Colonic mucosa (tissue), 4 donors: ENCODE results near the gene CYS1. TPM values are rescaled to one million over a fixed set of nuclear protein-coding genes. Genes with fewer than 3 reads are reported as not detected.

Source experiments
- DNase-seq: peaks from one replicate; pipeline ENCODE4 v3.0.0-alpha.2; 2020
- H3K27ac ChIP-seq: fragments of 200-600 bp; one replicate; pipeline ENCODE4 v1.8.0; 2021
- H3K27me3 ChIP-seq: fragments of 200-600 bp; one replicate; pipeline ENCODE4 v1.8.0; 2021
- H3K36me3 ChIP-seq: fragments of 200-600 bp; one replicate; pipeline ENCODE4 v1.8.0; 2021
- H3K4me1 ChIP-seq: fragments of 200-600 bp; one replicate; pipeline ENCODE4 v1.8.0; 2021; ENCODE audit warnings: mild to moderate bottlenecking
- H3K4me3 ChIP-seq: fragments of 200-600 bp; one replicate; pipeline ENCODE4 v1.8.0; 2021
- H3K9ac ChIP-seq, 2 donors: one replicate each; pipeline ENCODE4 v1.7.0; 2013; ENCODE audit warnings: control low read depth in 2 of 2, low read depth in 2 of 2, low read length in 2 of 2
- H3K9me3 ChIP-seq: fragments of 200-600 bp; one replicate; pipeline ENCODE4 v1.8.0; 2021
- intact Hi-C: fragments of 100-400 bp; cut with DNase I; formaldehyde crosslinking; loops from one replicate; pipeline ENCODE4 v1.14.1; 2022
- total RNA-seq, 2 donors: library from RNA; stranded (reverse); fragmentation: NEBNext Ultra II Directional in 1 of 2; extraction: Animal tissue kit (Norgen Biotek cat#: 25700) in 1 of 2; gene quantifications; one replicate each; pipeline ENCODE4 v1.2.1, GENCODE V29; 2021
- TF ChIP-seq, protein P1 (sequence below): fragments of 200-600 bp; IDR thresholded peaks from one replicate; pipeline ENCODE4 v1.8.0; 2022; ENCODE audit warnings: antibody characterized with exemption, mild to moderate bottlenecking
- donor health status: healthy.
- donor health status: DM: no; HTN: no; CAD: no.
- donor health status: DM: no; HTN: no; CAD: no.

The CYS1 gene
- total RNA-seq, 2 donors from 2014 or later, result 0.52 to 2.5 TPM

DNA sequence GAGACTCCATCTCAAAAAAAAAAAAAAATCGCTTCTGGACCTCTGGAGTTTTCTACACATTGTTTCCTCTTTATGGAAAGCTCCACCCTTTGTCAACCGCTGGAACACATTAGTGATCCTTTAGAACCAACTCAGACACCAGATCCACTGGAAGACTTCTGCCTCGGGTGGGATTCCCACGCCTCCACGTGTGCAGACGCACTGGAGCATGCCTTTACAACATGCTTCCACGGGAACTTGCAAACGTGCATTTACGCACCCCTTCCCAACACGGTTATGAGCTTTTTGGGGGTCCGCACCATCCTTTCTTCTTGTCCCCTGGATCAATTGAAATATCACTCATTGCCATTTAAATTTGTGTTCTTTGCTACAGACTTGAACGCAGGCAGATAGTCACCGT is 5.1 kb downstream of the CYS1 start:
- H3K9me3 ChIP-seq, result no peaks in the 10 kb centered on the region
- no peak for DNase-seq
- intact Hi-C loops, result no loop called here

GRCh38 chr2:10073706-10074105 is 6.5 kb downstream of the CYS1 start:
- Histone ChIP-seq H3K27me3 (peaks cover 9% of the 10 kb centered on the region), H3K36me3 (no peaks in the 10 kb centered on the region), H3K9me3 (no peaks in the 10 kb centered on the region), H3K9ac (no peak overlapping the region), H3K27ac (no peak overlapping the region), H3K4me3 (no peak overlapping the region), H3K4me1 (no peaks in the 10 kb centered on the region)
- TF ChIP-seq, protein P1, sequence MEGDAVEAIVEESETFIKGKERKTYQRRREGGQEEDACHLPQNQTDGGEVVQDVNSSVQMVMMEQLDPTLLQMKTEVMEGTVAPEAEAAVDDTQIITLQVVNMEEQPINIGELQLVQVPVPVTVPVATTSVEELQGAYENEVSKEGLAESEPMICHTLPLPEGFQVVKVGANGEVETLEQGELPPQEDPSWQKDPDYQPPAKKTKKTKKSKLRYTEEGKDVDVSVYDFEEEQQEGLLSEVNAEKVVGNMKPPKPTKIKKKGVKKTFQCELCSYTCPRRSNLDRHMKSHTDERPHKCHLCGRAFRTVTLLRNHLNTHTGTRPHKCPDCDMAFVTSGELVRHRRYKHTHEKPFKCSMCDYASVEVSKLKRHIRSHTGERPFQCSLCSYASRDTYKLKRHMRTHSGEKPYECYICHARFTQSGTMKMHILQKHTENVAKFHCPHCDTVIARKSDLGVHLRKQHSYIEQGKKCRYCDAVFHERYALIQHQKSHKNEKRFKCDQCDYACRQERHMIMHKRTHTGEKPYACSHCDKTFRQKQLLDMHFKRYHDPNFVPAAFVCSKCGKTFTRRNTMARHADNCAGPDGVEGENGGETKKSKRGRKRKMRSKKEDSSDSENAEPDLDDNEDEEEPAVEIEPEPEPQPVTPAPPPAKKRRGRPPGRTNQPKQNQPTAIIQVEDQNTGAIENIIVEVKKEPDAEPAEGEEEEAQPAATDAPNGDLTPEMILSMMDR, result no peak
- intact Hi-C loops, result loop anchor here (5.0 kb wide), 1 partner anchor 364 kb away; no protein-coding TSS in a partner anchor
- DNase-seq, result no peak

More for the DNA sequence above, 5.1 kb downstream of the CYS1 start:
- H3K4me3 ChIP-seq, result no peak overlapping the region
- TF ChIP-seq, protein P1, result no peak
- no peak overlapping the region for H3K9ac ChIP-seq
- H3K27me3 ChIP-seq, result peaks cover 18% of the 10 kb centered on the region
- H3K4me1 ChIP-seq, result no peaks in the 10 kb centered on the region
- no peak overlapping the region for H3K27ac ChIP-seq
- H3K36me3 ChIP-seq, result no peaks in the 10 kb centered on the region

DNA sequence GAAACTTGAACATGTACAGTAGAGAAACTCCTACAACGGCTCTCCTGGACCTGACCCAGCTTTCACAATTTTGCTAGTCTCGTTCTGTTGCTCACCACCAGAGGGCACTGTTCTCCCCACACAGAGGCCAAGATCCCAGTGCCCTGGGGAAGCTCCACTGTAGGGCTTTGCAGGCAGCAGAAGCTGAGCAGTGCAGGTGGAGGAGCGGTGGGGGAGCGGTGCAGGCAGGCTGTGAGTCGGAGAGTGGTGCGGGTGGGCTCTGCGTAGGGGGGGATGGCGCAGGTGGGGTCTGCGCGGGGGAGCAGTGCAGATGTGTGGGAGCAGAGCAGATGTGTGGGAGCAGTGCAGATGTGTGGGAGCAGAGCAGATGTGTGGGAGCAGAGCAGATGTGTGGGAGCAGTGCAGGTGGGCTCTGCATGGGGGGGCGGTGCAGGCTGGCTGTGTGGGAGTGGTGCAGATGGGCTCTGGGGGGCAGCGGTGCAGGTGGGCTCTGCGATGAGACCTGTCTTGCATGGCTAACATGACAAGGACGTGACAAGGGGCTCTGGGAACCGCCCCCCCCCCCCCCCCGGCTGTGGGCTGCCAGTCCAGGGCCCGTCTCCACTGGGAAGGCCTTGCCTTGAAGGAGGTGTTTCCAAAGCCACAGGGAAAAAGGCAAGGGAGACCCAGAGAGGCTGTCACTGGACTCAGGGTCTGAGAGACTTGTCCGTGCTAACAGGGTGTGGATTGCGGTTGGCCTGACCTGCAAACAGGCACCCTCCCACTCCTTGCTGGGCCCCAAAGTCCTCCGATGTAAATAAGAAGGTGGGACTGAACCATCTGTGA is 7.3 kb downstream of the CYS1 start:
- no peak overlapping the region for H3K9ac ChIP-seq
- no peak overlapping the region for H3K4me3 ChIP-seq
- H3K4me1 ChIP-seq, result no peaks in the 10 kb centered on the region
- no peaks in the 10 kb centered on the region for H3K36me3 ChIP-seq
- TF ChIP-seq, protein P1, result peak; percentile 78
- intact Hi-C loops, result loop anchor here (5.0 kb wide), 1 partner anchor 364 kb away; no protein-coding TSS in a partner anchor
- peak; percentile 86 for DNase-seq
- no peaks in the 10 kb centered on the region for H3K9me3 ChIP-seq
- H3K27me3 ChIP-seq, result peaks cover 1% of the 10 kb centered on the region
- H3K27ac ChIP-seq, result no peak overlapping the region

- H3K36me3 ChIP-seq, result no peaks in the 10 kb centered on the region
- H3K4me1 ChIP-seq, result no peaks in the 10 kb centered on the region
- H3K9me3 ChIP-seq, result no peaks in the 10 kb centered on the region
- no peak overlapping the region for H3K27ac ChIP-seq
- no peak overlapping the region for H3K4me3 ChIP-seq
- TF ChIP-seq, protein P1, result no peak
- no peak overlapping the region for H3K9ac ChIP-seq
- H3K27me3 ChIP-seq, result no peaks in the 10 kb centered on the region
- intact Hi-C loops, result loop anchor here (5.0 kb wide), 1 partner anchor 366 kb away; no protein-coding TSS in a partner anchor
- no peak for DNase-seq
Measured at GRCh38 chr2:10071595-10071994, 8.6 kb downstream of the CYS1 start.

GRCh38 chr2:10071176-10071575 is 9.0 kb downstream of the CYS1 start:
- no peak overlapping the region for H3K27ac ChIP-seq
- H3K9ac ChIP-seq, result no peak overlapping the region
- H3K36me3 ChIP-seq, result no peaks in the 10 kb centered on the region
- no peaks in the 10 kb centered on the region for H3K9me3 ChIP-seq
- intact Hi-C loops, result loop anchor here (5.0 kb wide), 1 partner anchor 366 kb away; no protein-coding TSS in a partner anchor
- no peaks in the 10 kb centered on the region for H3K27me3 ChIP-seq
- no peak for DNase-seq
- no peak overlapping the region for H3K4me3 ChIP-seq
- no peaks in the 10 kb centered on the region for H3K4me1 ChIP-seq
- TF ChIP-seq, protein P1, result no peak
